GM12878 (cell line): ENCODE results near the gene RASGRF2. TPM values are rescaled to one million over a fixed set of nuclear protein-coding genes. Genes with fewer than 3 reads are reported as not detected.

ENCODE experiments used
- ATAC-seq: fragments of 200-7000 bp; cut with Tn5 transposase; 3 replicates; pipeline ENCODE4 v1.9.1; 2020; ENCODE audit warnings: mild to moderate bottlenecking, moderate library complexity
- BruUV-seq: library from RNA; stranded (reverse); fragments of 400-500 nt; replicated peaks from 2 replicates; lab custom pipeline; 2021; lab: Mats Ljungman, UMichigan
- CTCF ChIA-PET: fragments of 300-600 bp; sonication (Branson Sonifier 250); formaldehyde crosslinking; extraction: SDS; loops from one replicate; lab custom pipeline; 2021; ENCODE audit warnings: inconsistent platforms; lab: Yijun Ruan, JAX
- POLR2A ChIA-PET: fragments of 350-600 bp; formaldehyde crosslinking; extraction: SDS; loops from one replicate; lab custom pipeline; 2021; ENCODE audit warnings: inconsistent platforms; lab: Charles Lee
- RAD21 ChIA-PET: fragments of 300-600 bp; sonication (Branson Sonifier 250); formaldehyde crosslinking; loops from one replicate; lab custom pipeline; 2023; ENCODE audit warnings: antibody characterized with exemption; ENCODE audit not compliant: unreplicated experiment; lab: Charles Lee
- SMC1A ChIA-PET: fragments of 300-600 bp; sonication (Branson Sonifier 250); formaldehyde crosslinking; loops from one replicate; lab custom pipeline; 2023; ENCODE audit not compliant: unreplicated experiment, uncharacterized antibody; lab: Charles Lee
- DNase-seq: peaks from one replicate; pipeline ENCODE4 v3.0.0-alpha.2; 2011; ENCODE audit warnings: low read depth, low spot score
- FAIRE-seq: peaks from 3 replicates; lab custom pipeline; 2011; peaks lifted over from hg19 to GRCh38; lab: Jason Lieb, UNC
- H2AFZ ChIP-seq: 2 replicates; pipeline ENCODE4 v1.6.0; 2011; ENCODE audit warnings: low read depth, low read length, control low read depth; ENCODE audit not compliant: control insufficient read depth
- H3K27ac ChIP-seq: 2 replicates; pipeline ENCODE4 v1.5.1; 2011; ENCODE audit warnings: control low read depth; ENCODE audit not compliant: control insufficient read depth, insufficient read depth
- H3K27me3 ChIP-seq, 2 experiments: replicated peaks in 1 of 2; 2 replicates each; pipeline versions ENCODE4 v1.6.0 to v1.6.1; 2011; ENCODE audit warnings: low read length in 1 of 2; ENCODE audit not compliant: control insufficient read depth in 2 of 2, insufficient read depth in 2 of 2
- H3K36me3 ChIP-seq, 2 experiments: 2 replicates each; pipeline ENCODE4 v1.5.1; 2011; ENCODE audit warnings: low read length in 1 of 2; ENCODE audit not compliant: control insufficient read depth in 2 of 2, insufficient read depth in 2 of 2
- H3K4me1 ChIP-seq: 2 replicates; pipeline ENCODE4 v1.6.1; 2011; ENCODE audit warnings: mild to moderate bottlenecking, low read length, moderate library complexity, mixed read lengths; ENCODE audit not compliant: control insufficient read depth, insufficient read depth
- H3K4me2 ChIP-seq: 2 replicates; pipeline ENCODE4 v1.6.0; 2011; ENCODE audit warnings: control low read depth; ENCODE audit not compliant: control insufficient read depth, insufficient read depth
- H3K4me3 ChIP-seq: fragments of 200-600 bp; sonication (generic); 2 replicates; pipeline ENCODE4 v1.5.1; 2016
- H3K79me2 ChIP-seq: 2 replicates; pipeline ENCODE4 v1.6.0; 2011; ENCODE audit warnings: low read length; ENCODE audit not compliant: control insufficient read depth, insufficient read depth
- H3K9ac ChIP-seq: 2 replicates; pipeline ENCODE4 v1.8.0; 2011; ENCODE audit warnings: low read length, control low read depth, mixed read lengths; ENCODE audit not compliant: control insufficient read depth, insufficient read depth
- H3K9me3 ChIP-seq: replicated peaks from 3 replicates; pipeline ENCODE4 v1.5.1; 2011; ENCODE audit warnings: mild to moderate bottlenecking, low read length; ENCODE audit not compliant: control insufficient read depth, insufficient read depth
- H4K20me1 ChIP-seq: 2 replicates; pipeline ENCODE4 v1.6.0; 2011; ENCODE audit not compliant: control insufficient read depth, insufficient read depth
- CTCF ChIP-seq, 3 experiments: IDR thresholded peaks in 2 of 3; conservative IDR thresholded peaks in 1 of 3; 2 replicates each; pipeline ENCODE4 v1.5.1; 2011; ENCODE audit warnings: low read depth in 3 of 3, low read length in 3 of 3, mild to moderate bottlenecking in 3 of 3, control low read depth in 2 of 3, moderate library complexity in 2 of 3, inconsistent platforms in 1 of 3, mixed read lengths in 1 of 3; ENCODE audit not compliant: control insufficient read depth in 2 of 3, insufficient read depth in 1 of 3; ENCODE audit errors: extremely low read depth in 1 of 3
- E2F4 ChIP-seq: IDR thresholded peaks from 2 replicates; pipeline ENCODE4 v1.6.1; 2012; ENCODE audit warnings: low read depth, low read length, improper control_type of control experiment
- E4F1 ChIP-seq: fragments of 450-650 bp; IDR thresholded peaks from 2 replicates; pipeline ENCODE4 v1.6.1; 2018; ENCODE audit warnings: borderline replicate concordance, mild to moderate bottlenecking; ENCODE audit not compliant: partially characterized antibody
- EZH2 ChIP-seq: IDR thresholded peaks from 2 replicates; pipeline ENCODE4 v1.6.1; 2012; ENCODE audit warnings: low read depth, mild to moderate bottlenecking, control low read depth, inconsistent platforms, low read length, borderline replicate concordance; ENCODE audit not compliant: control insufficient read depth
- FOXK2 ChIP-seq: fragments of 450-650 bp; IDR thresholded peaks from 2 replicates; pipeline ENCODE4 v1.6.1; 2017; ENCODE audit warnings: mild to moderate bottlenecking, moderate library complexity
- LARP7 ChIP-seq: fragments of 450-650 bp; IDR thresholded peaks from 2 replicates; pipeline ENCODE4 v1.6.1; 2017; ENCODE audit warnings: mild to moderate bottlenecking
- NBN ChIP-seq: fragments of 450-650 bp; IDR thresholded peaks from 2 replicates; pipeline ENCODE4 v1.6.1; 2016
- NRF1 ChIP-seq: conservative IDR thresholded peaks from 2 replicates; pipeline ENCODE4 v1.6.1; 2011; ENCODE audit warnings: mild to moderate bottlenecking, low read depth, low read length, improper control_type of control experiment
- SKIL ChIP-seq: fragments of 450-650 bp; IDR thresholded peaks from 2 replicates; pipeline ENCODE4 v1.6.1; 2017; ENCODE audit warnings: mild to moderate bottlenecking, low read depth, inconsistent platforms; ENCODE audit not compliant: poor library complexity, severe bottlenecking
- ZBTB40 ChIP-seq: fragments of 450-650 bp; IDR thresholded peaks from 2 replicates; pipeline ENCODE4 v1.6.1; 2016; ENCODE audit warnings: mild to moderate bottlenecking, moderate library complexity, borderline replicate concordance
- WGBS: methylation state at CpG from one replicate; pipeline ENCODE4 v1.1.6; 2016; ENCODE audit warnings: low lambda C conversion rate; ENCODE audit not compliant: insufficient replicate concordance, insufficient coverage; ENCODE audit errors: missing lambda C conversion rate; 5-methylcytosine and 5-hydroxymethylcytosine counted together
- in situ Hi-C: fragments of 300-500 bp; cut with MboI; formaldehyde crosslinking; loops from 9 replicates; pipeline ENCODE4 v1.14.3; 2018; ENCODE audit warnings: mixed read lengths
- intact Hi-C: fragments of 100-400 bp; cut with micrococcal nuclease; formaldehyde crosslinking; loops from one replicate; pipeline ENCODE4 v1.14.2; 2022; ENCODE audit not compliant: unreplicated experiment
- polyA plus RNA-seq, 11 experiments: library from polyadenylated mRNA; depleted of rRNA in 4 of 11; unstranded in 6 of 11; stranded (reverse) in 5 of 11; fragments of >200 nt; fragmentation: Nextera tagmentation in 4 of 11; fragmentation: Illumina TruSeq in 1 of 11; extraction: Ambion mirVana in 4 of 11; extraction: Trizol in 1 of 11; gene quantifications; 1 replicate in 1 of 11; 2 replicates in 10 of 11; pipeline versions ENCODE4 v1.2.1 to v1.2.3, GENCODE V29; 2011 to 2016; ENCODE audit warnings: inconsistent platforms in 2 of 11, missing spikeins in 2 of 11, low read depth in 1 of 11
- total RNA-seq, 4 experiments: library from RNA; depleted of rRNA in 3 of 4; stranded (reverse); fragments of >200 nt in 3 of 4; fragmentation: Illumina TruSeq in 1 of 4; extraction: Trizol in 1 of 4; gene quantifications; 2 replicates each; pipeline versions ENCODE4 v1.2.1 to v1.2.3, GENCODE V29; 2013 to 2021

Gene RASGRF2
- total and polyA plus RNA-seq, 10 of the 15 experiments (the other 5 are each of a cell fraction or from before 2014, with no cell fraction given) = 0.05 to 0.24 (median 0.07) TPM

GRCh38 chr5:81058121-81058520 is 98.0 kb downstream of the RASGRF2 start:
- DNase-seq (no peak), ATAC-seq (no peak), FAIRE-seq (no peak)
- intact Hi-C loops (no loop called here), in situ Hi-C loops (no loop called here)
- CTCF ChIA-PET = no interaction called here
- SMC1A ChIA-PET = no interaction called here
- Histone ChIP-seq H3K9ac (no peak overlapping the region), H3K4me2 (no peak overlapping the region), H3K4me1 (no peaks in the 10 kb centered on the region), H3K36me3 (no peaks in the 10 kb centered on the region), H3K27ac (no peak overlapping the region), H3K27me3 (no peaks in the 10 kb centered on the region), H3K4me3 (no peak overlapping the region), H3K9me3 (no peaks in the 10 kb centered on the region), H2AFZ (no peak overlapping the region), H3K79me2 (no peaks in the 10 kb centered on the region), H4K20me1 (no peaks in the 10 kb centered on the region)
- BruUV-seq = no TSS peak
- POLR2A ChIA-PET = no interaction called here
- RAD21 ChIA-PET = no interaction called here
- WGBS = 22% methylated on average over 1 of the region's 1 CpG
- no peak for TF ChIP-seq ZBTB40
- no peak for TF ChIP-seq FOXK2
- TF ChIP-seq CTCF (IDR thresholded peaks at IDR 0.05 in 2 of 3, conservative IDR thresholded peaks at IDR 0.05 in 1 of 3; ENCODE audit: control insufficient read depth in 2 of 3, extremely low read depth in 1 of 3, insufficient read depth in 1 of 3, low read depth in 3 of 3, low read length in 3 of 3) = no peak
- TF ChIP-seq NBN = no peak
- no peak for TF ChIP-seq NRF1
- TF ChIP-seq E2F4 = no peak
- TF ChIP-seq EZH2 = no peak
- TF ChIP-seq LARP7 = no peak
- TF ChIP-seq SKIL = no peak
- no peak for TF ChIP-seq E4F1
